ENCODE measurements around the gene MACROH2A2.
"Not testable (repeated sequence)": the region's sequence is repeated elsewhere in the genome, so short reads cannot be mapped to it uniquely, and the experiment has no call there.

MACROH2A2 gene

GRCh38 chr10:70132098-70133029 is 79.7 kb downstream of the MACROH2A2 start, which contains the start of gene AIFM2:
Gene AIFM2, minus strand, starts transcription at chr10:70132825. Its CDS starts 8,741 bp downstream, at chr10:70124084.
- DNase-seq = peak; percentile 21

- DNase-seq = no peak
Measured at GRCh38 chr10:70135046-70135445, 82.4 kb downstream of the MACROH2A2 start.

- DNase-seq = no peak
Measured at GRCh38 chr10:70135684-70136083, 83.0 kb downstream of the MACROH2A2 start.

GRCh38 chr10:70137135-70137534 is 84.5 kb downstream of the MACROH2A2 start:
- no peak for DNase-seq

GRCh38 chr10:70137927-70138883 is 85.6 kb downstream of the MACROH2A2 start:
- DNase-seq = no peak

GRCh38 chr10:70139151-70139996 is 86.7 kb downstream of the MACROH2A2 start:
- DNase-seq = no peak

GRCh38 chr10:70139997-70140250 is 87.3 kb downstream of the MACROH2A2 start:
- DNase-seq = no peak

- no peak for DNase-seq
Measured at GRCh38 chr10:70140297-70140696, 87.7 kb downstream of the MACROH2A2 start.

GRCh38 chr10:70142555-70142954 is 89.9 kb downstream of the MACROH2A2 start:
- DNase-seq = no peak

- DNase-seq = no peak
Measured at GRCh38 chr10:70144372-70145110, 91.9 kb downstream of the MACROH2A2 start.

GRCh38 chr10:70145166-70145665 is 92.6 kb downstream of the MACROH2A2 start:
- DNase-seq = no peak

GRCh38 chr10:70145666-70146488 is 93.2 kb downstream of the MACROH2A2 start:
- peak; percentile 67 for DNase-seq

GRCh38 chr10:70146489-70147258 is 94.0 kb downstream of the MACROH2A2 start, which contains the start of gene TYSND1:
Gene TYSND1, minus strand, starts transcription at chr10:70146700. Its CDS starts 114 bp downstream, at chr10:70146586.
- peak; percentile 92 for DNase-seq

- no peak for DNase-seq
Measured at GRCh38 chr10:70147259-70147625, 94.6 kb downstream of the MACROH2A2 start.

- DNase-seq = no peak
Measured at GRCh38 chr10:70148516-70148915, 95.9 kb downstream of the MACROH2A2 start.

GRCh38 chr10:70155255-70155838 is 102.7 kb downstream of the MACROH2A2 start:
- DNase-seq = no peak

GRCh38 chr10:70158113-70158512 is 105.5 kb downstream of the MACROH2A2 start:
- no peak for DNase-seq

- DNase-seq = not testable (repeated sequence)
Measured at GRCh38 chr10:70159366-70159765, 106.7 kb downstream of the MACROH2A2 start.

- DNase-seq = no peak
Measured at GRCh38 chr10:70160798-70161197, 108.2 kb downstream of the MACROH2A2 start.
